Measurements from ENCODE around the gene ARHGAP36. TPM values are rescaled to one million over a fixed set of nuclear protein-coding genes. Genes with fewer than 3 reads are reported as not detected.

Gene ARHGAP36
- total RNA-seq, 1 donor from 2014 or later: not detected

GRCh38 chrX:131032354-131033230 lies 25.6 kb upstream of the ARHGAP36 start:
- H3K27ac Mint-ChIP-seq: no peak overlapping the region
- H3K79me2 ChIP-seq (ENCODE audit: low read depth): no peaks in the 10 kb centered on the region
- H3K4me3 Mint-ChIP-seq: no peak overlapping the region

GRCh38 chrX:131034063-131034462 lies 24.1 kb upstream of the ARHGAP36 start:
- no peak for DNase-seq (ENCODE audit: low spot score)
- TF ChIP-seq EZH2 (IDR thresholded peaks at IDR 0.05): no peak
- no peak for TF ChIP-seq CTCF (IDR thresholded peaks at IDR 0.05)
- TF ChIP-seq EZH2phosphoT487 (IDR thresholded peaks at IDR 0.05): no peak
- peaks cover 6% of the 10 kb centered on the region for H3K27me3 ChIP-seq
- H3K4me2 ChIP-seq: no peak overlapping the region
- Mint-ChIP-seq H3K27me3 (ENCODE audit: insufficient read depth, low read depth) (peaks cover 3% of the 10 kb centered on the region), H3K9me3 (no peaks in the 10 kb centered on the region), H3K4me3 (no peak overlapping the region), H3K27ac (no peak overlapping the region), H3K36me3 (no peaks in the 10 kb centered on the region), H3K4me1 (no peaks in the 10 kb centered on the region)
- H3K9ac ChIP-seq: no peak overlapping the region
- no peaks in the 10 kb centered on the region for H3K9me3 ChIP-seq (ENCODE audit: low read depth)
- no peaks in the 10 kb centered on the region for H3K4me1 ChIP-seq
- H3K36me3 ChIP-seq: no peaks in the 10 kb centered on the region
- H4K20me1 ChIP-seq (ENCODE audit: low read depth): no peaks in the 10 kb centered on the region
- no peaks in the 10 kb centered on the region for H3K79me2 ChIP-seq (ENCODE audit: low read depth)
- H3K27ac ChIP-seq: no peak overlapping the region
- no peak overlapping the region for H3K4me3 ChIP-seq
- no peak overlapping the region for H2AFZ ChIP-seq (replicated peaks)
- no peaks in the 10 kb centered on the region for H3F3A ChIP-seq (ENCODE audit: low read depth)

More at GRCh38 chrX:131032354-131033230, 25.6 kb upstream of the ARHGAP36 start:
- H3K36me3 Mint-ChIP-seq: no peaks in the 10 kb centered on the region
- no peaks in the 10 kb centered on the region for H3K27me3 Mint-ChIP-seq (ENCODE audit: insufficient read depth, low read depth)
- Histone ChIP-seq H3K27ac (no peak overlapping the region), H3K36me3 (no peaks in the 10 kb centered on the region), H3K4me1 (no peaks in the 10 kb centered on the region), H2AFZ (replicated peaks) (no peak overlapping the region), H3K27me3 (peaks cover 6% of the 10 kb centered on the region), H3K9me3 (ENCODE audit: low read depth) (no peaks in the 10 kb centered on the region), H3K4me3 (no peak overlapping the region), H3K4me2 (no peak overlapping the region), H4K20me1 (ENCODE audit: low read depth) (no peaks in the 10 kb centered on the region), H3K9ac (no peak overlapping the region), H3F3A (ENCODE audit: low read depth) (no peaks in the 10 kb centered on the region)
- no peaks in the 10 kb centered on the region for H3K9me3 Mint-ChIP-seq
- TF ChIP-seq EZH2phosphoT487 (IDR thresholded peaks at IDR 0.05) (no peak), EZH2 (IDR thresholded peaks at IDR 0.05) (no peak), CTCF (IDR thresholded peaks at IDR 0.05) (no peak)
- DNase-seq (ENCODE audit: low spot score): no peak
- no peaks in the 10 kb centered on the region for H3K4me1 Mint-ChIP-seq

GRCh38 chrX:131040781-131041180 lies 17.4 kb upstream of the ARHGAP36 start:
- no peaks in the 10 kb centered on the region for H3K36me3 Mint-ChIP-seq
- peaks cover 5% of the 10 kb centered on the region for H3K27me3 Mint-ChIP-seq (ENCODE audit: insufficient read depth, low read depth)
- no peak overlapping the region for H2AFZ ChIP-seq (replicated peaks)
- no peak overlapping the region for H3K27ac ChIP-seq
- no peaks in the 10 kb centered on the region for H4K20me1 ChIP-seq (ENCODE audit: low read depth)
- H3K4me1 ChIP-seq: no peaks in the 10 kb centered on the region
- H3K4me3 ChIP-seq: no peak overlapping the region
- TF ChIP-seq EZH2phosphoT487 (IDR thresholded peaks at IDR 0.05): no peak
- TF ChIP-seq CTCF (IDR thresholded peaks at IDR 0.05): no peak
- TF ChIP-seq EZH2 (IDR thresholded peaks at IDR 0.05): no peak
- no peaks in the 10 kb centered on the region for H3K27me3 ChIP-seq
- H3K36me3 ChIP-seq: no peaks in the 10 kb centered on the region
- no peak overlapping the region for H3K9ac ChIP-seq
- H3K4me2 ChIP-seq: no peak overlapping the region
- H3K4me1 Mint-ChIP-seq: no peaks in the 10 kb centered on the region
- no peak for DNase-seq (ENCODE audit: low spot score)
- H3K4me3 Mint-ChIP-seq: no peak overlapping the region
- H3K9me3 Mint-ChIP-seq: no peaks in the 10 kb centered on the region
- H3K79me2 ChIP-seq (ENCODE audit: low read depth): no peaks in the 10 kb centered on the region
- H3K27ac Mint-ChIP-seq: no peak overlapping the region
- H3K9me3 ChIP-seq (ENCODE audit: low read depth): no peaks in the 10 kb centered on the region
- no peaks in the 10 kb centered on the region for H3F3A ChIP-seq (ENCODE audit: low read depth)
